Measurements from ENCODE around the gene CRAT.

- TF ChIP-seq CTCF (IDR thresholded peaks at IDR 0.05; ENCODE audit: insufficient read depth, low read length) (no peak), POLR2AphosphoS5 (IDR thresholded peaks at IDR 0.05; ENCODE audit: low read depth) (no peak), REST (IDR thresholded peaks at IDR 0.05; ENCODE audit: insufficient replicate concordance, low read depth) (no peak)
Observed at GRCh38 chr9:129118799-129119198, 8.2 kb upstream of the CRAT start.
